AG09309 (cell line): Measurements from ENCODE around the gene TNNT3.

Source experiments
- DNase-seq: peaks from one replicate; pipeline ENCODE4 v3.0.0-alpha.2; 2010; ENCODE audit warnings: low read depth
- H3K4me3 ChIP-seq: 2 replicates; pipeline ENCODE4 v1.5.1; 2011; ENCODE audit warnings: mild to moderate bottlenecking, low read depth, low read length, moderate library complexity; ENCODE audit not compliant: control insufficient read depth
- CTCF ChIP-seq: IDR thresholded peaks from 2 replicates; pipeline ENCODE4 v1.5.1; 2011; ENCODE audit warnings: mild to moderate bottlenecking, low read depth, low read length, inconsistent platforms; ENCODE audit not compliant: insufficient read depth, control insufficient read depth; ENCODE audit errors: missing control alignments

TNNT3 gene

DNA sequence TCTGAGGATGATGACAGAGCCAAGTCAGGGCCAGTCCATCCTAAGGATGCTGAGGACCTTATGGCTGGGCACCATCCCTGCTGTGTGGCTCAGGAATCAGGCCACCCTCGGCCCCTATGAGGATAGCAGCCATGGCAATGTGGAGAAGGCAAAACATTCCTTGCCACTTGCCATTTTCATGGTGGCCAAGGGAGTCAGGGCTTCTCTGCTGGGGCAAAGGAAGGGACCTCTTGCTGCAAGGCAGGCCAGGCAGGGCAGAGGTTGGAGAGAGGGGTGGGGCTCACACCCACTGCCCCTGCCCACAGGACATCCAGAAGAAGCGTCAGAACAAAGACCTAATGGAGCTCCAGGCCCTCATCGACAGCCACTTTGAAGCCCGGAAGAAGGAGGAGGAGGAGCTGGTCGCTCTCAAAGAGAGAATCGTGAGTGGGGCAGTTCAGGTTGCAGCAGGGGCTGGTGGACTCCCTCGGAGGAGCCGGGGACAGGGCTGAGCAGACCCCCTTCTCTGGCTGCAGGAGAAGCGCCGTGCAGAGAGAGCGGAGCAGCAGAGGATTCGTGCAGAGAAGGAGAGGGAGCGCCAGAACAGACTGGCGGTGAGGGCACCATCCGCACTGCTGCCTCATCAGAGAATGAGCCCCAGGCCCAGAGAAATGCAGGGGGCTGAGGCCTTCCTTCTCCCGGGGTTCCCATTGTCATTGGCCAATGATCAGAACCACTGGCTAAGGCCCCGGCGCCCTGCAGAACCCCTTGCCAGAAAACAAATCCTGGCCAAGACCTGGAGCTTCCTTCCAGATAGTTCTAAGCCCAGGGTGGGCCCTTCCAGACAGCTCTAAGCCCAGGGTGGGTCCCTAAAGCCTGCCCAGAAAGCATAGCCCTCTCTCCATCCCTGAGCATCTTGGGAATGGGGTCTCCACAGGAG, 14.2 kb downstream of the TNNT3 start:
- DNase-seq = no peak
- no peak overlapping the region for H3K4me3 ChIP-seq
- TF ChIP-seq CTCF = no peak

- DNase-seq = no peak
- no peak overlapping the region for H3K4me3 ChIP-seq
- TF ChIP-seq CTCF = no peak
Measured at GRCh38 chr11:1934335-1935155, 15.0 kb downstream of the TNNT3 start.

- H3K4me3 ChIP-seq = no peak overlapping the region
- no peak for TF ChIP-seq CTCF
- DNase-seq = no peak
Measured at GRCh38 chr11:1935156-1936071, 15.9 kb downstream of the TNNT3 start.

DNA sequence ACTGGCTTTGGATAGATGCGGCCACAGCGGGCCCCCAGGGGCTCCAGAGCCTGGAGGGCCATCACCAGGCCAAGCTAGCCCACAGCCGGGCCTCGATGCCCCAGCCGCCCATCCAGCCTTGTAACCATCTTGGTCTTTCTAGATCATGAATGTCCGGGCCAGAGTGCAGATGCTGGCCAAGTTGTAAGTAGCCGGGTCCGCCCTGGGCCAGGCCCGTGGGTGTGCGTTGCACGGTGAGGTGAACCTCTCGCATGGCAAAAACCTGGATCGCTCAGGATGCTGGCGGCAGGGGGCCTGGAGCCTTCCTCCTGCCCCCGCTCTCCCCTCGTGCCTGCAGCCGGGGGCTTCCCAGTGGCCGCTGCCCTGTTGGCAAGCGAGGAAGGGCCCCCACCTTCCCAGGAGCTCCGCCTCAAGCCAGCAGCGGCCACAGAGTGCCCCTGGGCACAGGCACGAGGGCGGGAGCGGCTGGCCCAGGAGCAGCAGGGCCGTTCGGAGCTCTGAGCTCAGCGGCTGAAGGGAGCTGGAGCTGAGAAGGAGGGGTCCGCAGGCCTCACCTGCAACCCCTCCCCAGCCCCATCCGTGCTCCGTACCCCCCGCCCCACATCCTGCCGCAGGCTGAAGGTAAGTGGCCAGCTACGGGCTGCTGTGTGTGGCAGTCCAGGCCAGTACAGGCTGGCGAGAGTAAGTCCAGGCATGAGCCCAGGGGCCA, 16.7 kb downstream of the TNNT3 start:
- TF ChIP-seq CTCF = no peak
- H3K4me3 ChIP-seq = no peak overlapping the region
- no peak for DNase-seq

DNA sequence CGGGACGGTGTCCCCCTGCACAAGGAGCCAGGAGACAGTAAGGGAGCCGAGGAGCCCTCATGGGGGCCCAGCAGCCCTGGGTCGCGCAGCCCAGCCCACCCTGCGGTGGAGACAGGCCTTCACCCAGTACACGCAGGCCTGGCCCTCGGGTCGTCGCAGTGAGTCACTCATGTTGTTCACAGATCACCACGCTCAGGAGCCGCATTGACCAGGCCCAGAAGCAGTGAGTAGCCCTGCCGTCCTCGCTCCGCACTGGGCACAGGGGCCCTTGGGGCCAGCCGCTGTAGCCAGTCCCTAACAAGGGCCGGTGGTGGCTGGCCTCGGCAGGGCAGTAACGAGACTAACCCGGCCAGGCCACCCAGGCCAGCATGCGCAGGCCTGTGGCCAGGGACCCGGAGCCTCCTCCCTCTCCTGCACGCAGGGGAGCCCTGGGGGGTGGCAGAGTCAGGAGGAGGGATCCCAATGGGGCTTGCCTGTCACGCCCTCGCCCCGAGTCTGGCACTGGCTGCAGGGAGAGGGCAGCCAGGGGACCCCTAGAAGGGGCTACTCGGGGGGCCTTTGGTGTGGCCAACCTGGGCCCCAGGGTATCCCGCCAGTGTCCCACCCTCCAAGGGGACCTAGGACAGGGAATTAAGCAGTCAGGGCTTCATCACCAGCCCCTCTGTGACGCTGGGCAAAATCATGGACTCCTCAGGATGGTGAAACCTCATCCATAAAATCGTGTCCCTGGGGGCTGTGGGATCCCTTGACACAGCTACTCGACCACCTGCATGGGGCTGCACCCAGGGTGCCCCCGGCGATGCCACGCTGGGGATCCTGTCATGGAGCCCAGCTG, 17.5 kb downstream of the TNNT3 start:
- DNase-seq = no peak
- no peak for TF ChIP-seq CTCF
- no peak overlapping the region for H3K4me3 ChIP-seq
